CD4-positive, alpha-beta T cell treated with Interleukin-15 for 4 hours (primary cell): ENCODE results near the gene WNK1.
"Not testable (repeated sequence)": the region's sequence is repeated elsewhere in the genome, so short reads cannot be mapped to it uniquely, and the experiment has no call there.

Experiments used
- DNase-seq: peaks from one replicate; pipeline ENCODE4 v3.0.0-alpha.2; 2020; ENCODE audit warnings: low spot score

WNK1 gene

GRCh38 chr12:911191-911826 lies 158.9 kb downstream of the WNK1 start:
- DNase-seq = no peak

GRCh38 chr12:912466-913235 lies 160.3 kb downstream of the WNK1 start:
- no peak for DNase-seq

- DNase-seq = no peak
These were observed 161.7 kb downstream of the WNK1 start for GRCh38 chr12:913919-914698.

GRCh38 chr12:915090-915489 lies 162.7 kb downstream of the WNK1 start:
- no peak for DNase-seq

- DNase-seq = no peak
These were observed 163.9 kb downstream of the WNK1 start for GRCh38 chr12:916240-916639.

- no peak for DNase-seq
These were observed 164.5 kb downstream of the WNK1 start for GRCh38 chr12:916712-917445.

- no peak for DNase-seq
These were observed 168.3 kb downstream of the WNK1 start for GRCh38 chr12:920676-921075.

GRCh38 chr12:922285-922684 lies 169.9 kb downstream of the WNK1 start:
- no peak for DNase-seq

GRCh38 chr12:926641-927040 lies 174.3 kb downstream of the WNK1 start:
- DNase-seq = no peak

GRCh38 chr12:931060-931459 lies 178.7 kb downstream of the WNK1 start:
- no peak for DNase-seq

- no peak for DNase-seq
These were observed 179.2 kb downstream of the WNK1 start for GRCh38 chr12:931591-931990.

- not testable (repeated sequence) for DNase-seq
These were observed 183.5 kb downstream of the WNK1 start for GRCh38 chr12:935891-936290.

- no peak for DNase-seq
These were observed 184.3 kb downstream of the WNK1 start for GRCh38 chr12:936377-937345.

GRCh38 chr12:938810-939209 lies 186.4 kb downstream of the WNK1 start:
- no peak for DNase-seq

- no peak for DNase-seq
These were observed 190.7 kb downstream of the WNK1 start for GRCh38 chr12:943051-943450.

- no peak for DNase-seq
These were observed 191.8 kb downstream of the WNK1 start for GRCh38 chr12:944211-944610.

GRCh38 chr12:946212-946611 lies 193.8 kb downstream of the WNK1 start:
- no peak for DNase-seq

- DNase-seq = no peak
These were observed 194.3 kb downstream of the WNK1 start for GRCh38 chr12:946631-947030.

GRCh38 chr12:948238-948637 lies 195.9 kb downstream of the WNK1 start:
- DNase-seq = no peak

- peak; percentile 97 for DNase-seq
These were observed 197.2 kb downstream of the WNK1 start, which contains the start of gene RAD52 for GRCh38 chr12:949453-950191. RAD52 (minus strand) TSS chr12:949694; CDS start chr12:933058, 16,636 bp downstream.
